Right cardiac atrium (tissue), 5 donors: Measurements from ENCODE around the gene NAA80. TPM values are rescaled to one million over a fixed set of nuclear protein-coding genes. Genes with fewer than 3 reads are reported as not detected.
A peak's percentile ranks its signal among the peaks of the same experiment; 100 is the strongest.

ENCODE experiments used
- ATAC-seq, 2 donors: fragments of 200-7000 bp; cut with Tn5 transposase; one replicate each; pipeline versions ENCODE4 v1.8.0 to v1.9.1; 2020; ENCODE audit warnings: moderate library complexity in 2 of 2, mild to moderate bottlenecking in 1 of 2
- DNase-seq, 3 donors: peaks; one replicate each; pipeline ENCODE4 v3.0.0-alpha.2; 2020
- H3K27ac ChIP-seq: one replicate; pipeline ENCODE4 v1.5.1; 2013; ENCODE audit warnings: mild to moderate bottlenecking, low read length, control low read depth, moderate library complexity
- H3K27me3 ChIP-seq: one replicate; pipeline ENCODE4 v1.6.1; 2013; ENCODE audit not compliant: control insufficient read depth, insufficient read depth
- H3K4me1 ChIP-seq: one replicate; pipeline ENCODE4 v1.6.1; 2013; ENCODE audit warnings: low read length; ENCODE audit not compliant: control insufficient read depth, insufficient read depth
- H3K4me3 ChIP-seq: one replicate; pipeline ENCODE4 v1.5.1; 2013; ENCODE audit warnings: low read length, control low read depth
- H3K9me3 ChIP-seq: one replicate; pipeline ENCODE4 v1.6.1; 2013; ENCODE audit warnings: low read length; ENCODE audit not compliant: control insufficient read depth
- WGBS: extraction: QIAGEN DNeasy Blood & Tissue Kit; methylation state at CpG from one replicate; pipeline ENCODE4 v1.1.7; 2013; 5-methylcytosine and 5-hydroxymethylcytosine counted together
- intact Hi-C, 4 donors: fragments of 100-400 bp; cut with DNase I; formaldehyde crosslinking; loops; one replicate each; pipeline versions ENCODE4 v1.11.0 to v1.14.0; 2022 to 2023
- polyA plus RNA-seq: library from polyadenylated mRNA; stranded (reverse); fragments of 200-250 nt; gene quantifications from one replicate; pipeline ENCODE4 v1.2.3, GENCODE V29; 2013
- total RNA-seq, 4 donors: library from RNA; stranded (reverse); fragmentation: NEBNext Ultra II Directional; extraction: Animal tissue kit (Norgen Biotek cat#: 25700); gene quantifications; one replicate each; pipeline ENCODE4 v1.2.1, GENCODE V29; 2021
- donor health status: healthy with polysubstance abuse.
- donor health status: DM: no; HTN: yes; CAD: no.
- donor health status: DM: no; HTN: no; CAD: no.
- donor health status: DM: no; HTN: yes; CAD: no; lungs with severe emphysema.
- donor health status: DM: yes; HTN: yes; CAD: no.

Gene NAA80
- total and polyA plus RNA-seq, 5 donors: 8.1 to 11.5 (median 9.0) TPM

DNA sequence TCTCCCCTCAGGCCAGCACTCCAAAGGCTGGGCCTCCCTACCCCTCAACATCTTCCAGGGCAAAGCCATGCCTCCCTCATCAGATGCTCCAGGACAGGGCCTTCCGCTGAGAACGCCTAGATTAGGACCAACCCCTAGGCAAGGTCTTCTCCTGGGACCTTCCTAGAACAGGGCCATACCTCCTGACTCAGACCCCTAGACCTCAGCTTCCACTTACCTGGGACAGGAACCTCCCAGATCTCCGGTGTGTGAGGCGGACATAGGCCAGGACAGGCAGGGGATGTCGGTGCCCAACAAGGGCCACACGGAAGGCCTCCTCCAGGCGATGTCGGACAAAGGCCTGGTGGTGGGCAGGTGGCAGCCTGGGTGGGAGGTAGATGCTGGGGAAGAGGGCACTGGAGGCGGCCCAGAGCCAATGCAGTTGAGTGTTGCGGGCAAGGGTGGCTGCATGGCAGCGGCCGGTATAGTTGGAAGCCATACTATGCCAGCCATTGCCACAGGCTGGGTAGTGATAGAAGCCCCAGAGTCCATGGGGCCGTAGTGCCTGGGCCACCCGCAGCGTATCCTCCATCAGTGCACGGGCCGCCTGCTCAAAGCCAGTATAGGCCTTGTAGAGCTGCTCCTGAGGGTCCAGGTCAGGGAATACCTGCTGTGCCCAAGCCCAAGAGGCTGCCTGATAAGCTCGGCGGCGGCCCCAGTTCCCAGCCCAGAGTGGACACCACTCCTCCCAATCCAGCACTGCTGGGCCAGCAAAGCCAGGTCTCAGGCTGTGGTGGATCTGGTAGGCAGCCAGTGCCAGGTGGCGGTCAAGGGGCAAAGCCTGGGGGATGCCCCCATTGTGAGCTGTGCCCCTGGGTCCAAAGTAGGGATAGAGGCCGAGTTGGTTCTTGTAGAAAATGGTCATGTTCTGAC is 4.5 kb downstream of the NAA80 start:
- intact Hi-C loops: no loop called here

DNA sequence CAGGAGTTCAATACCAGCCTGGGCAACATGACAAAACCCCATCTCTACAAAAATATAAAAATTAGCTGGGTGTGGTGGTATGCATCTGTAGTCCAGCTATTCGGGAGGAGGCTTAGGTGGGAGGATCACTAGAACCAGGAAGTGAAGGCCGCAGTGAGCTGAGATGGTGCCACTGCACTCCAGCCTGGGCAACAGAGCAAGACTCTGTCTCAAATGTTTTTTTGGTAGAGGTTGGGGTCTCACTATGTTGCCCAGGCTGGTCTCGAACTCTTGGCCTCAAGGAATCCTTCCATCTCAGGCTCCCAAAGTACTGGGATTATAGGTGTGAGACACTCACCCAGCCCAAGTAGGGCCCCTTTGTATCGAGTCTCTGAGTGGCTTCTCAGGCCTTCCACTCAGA is 5.1 kb downstream of the NAA80 start:
- 84% methylated on average over 4 of the region's 4 CpGs for WGBS
- ATAC-seq: no peak
- intact Hi-C loops: no loop called here
- H3K9me3 ChIP-seq: no peaks in the 10 kb centered on the region
- no peak overlapping the region for H3K4me3 ChIP-seq
- H3K27ac ChIP-seq: no peak overlapping the region
- peaks cover 10% of the 10 kb centered on the region for H3K4me1 ChIP-seq
- H3K27me3 ChIP-seq: no peaks in the 10 kb centered on the region
- DNase-seq: no peak

More for the DNA sequence above, 4.5 kb downstream of the NAA80 start:
- H3K27me3 ChIP-seq: no peaks in the 10 kb centered on the region
- no peak for ATAC-seq
- no peak overlapping the region for H3K4me3 ChIP-seq
- WGBS: 90% methylated on average over 22 of the region's 22 CpGs
- DNase-seq: peak in 1 of 3 donors; percentile 64
- no peaks in the 10 kb centered on the region for H3K9me3 ChIP-seq
- H3K4me1 ChIP-seq: peaks cover 10% of the 10 kb centered on the region
- no peak overlapping the region for H3K27ac ChIP-seq

DNA sequence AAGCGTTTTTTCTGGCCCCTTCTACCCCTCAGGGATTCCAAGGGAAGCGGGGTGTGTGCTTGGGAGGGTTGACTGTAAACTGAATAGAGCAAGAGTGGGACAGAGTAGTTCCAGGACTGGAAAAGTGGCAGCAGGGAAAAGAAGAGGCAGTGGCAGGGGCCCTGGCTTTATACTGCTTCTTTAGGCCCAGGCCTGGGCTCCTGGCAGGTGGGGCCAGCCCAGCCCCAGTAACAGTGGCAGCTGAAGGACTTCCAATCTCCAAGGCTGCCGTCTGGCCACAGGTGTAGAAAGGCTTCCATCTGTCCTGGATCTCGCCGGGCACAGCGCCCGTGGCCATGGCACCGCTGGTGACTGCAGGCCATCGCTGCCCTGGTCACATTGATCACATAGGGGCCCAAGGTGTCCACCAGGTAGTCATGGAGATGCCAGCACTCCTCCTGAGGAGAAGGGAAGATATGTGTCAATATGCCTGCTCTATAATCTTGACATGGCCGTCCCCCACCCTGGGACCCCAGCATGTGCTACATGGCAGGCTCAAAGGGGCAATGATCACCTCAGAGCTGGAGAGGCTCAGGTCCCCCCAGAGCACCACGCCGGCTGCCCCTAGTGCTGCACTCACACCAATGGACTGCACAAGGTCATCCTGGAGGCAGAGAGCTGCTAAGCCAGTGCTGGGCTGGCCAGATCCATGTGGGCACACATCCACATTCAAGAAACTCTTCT is 6.0 kb downstream of the NAA80 start:
- Histone ChIP-seq H3K4me3 (no peak overlapping the region), H3K27ac (peak overlapping the region; percentile 80), H3K27me3 (no peaks in the 10 kb centered on the region), H3K4me1 (peaks cover 7% of the 10 kb centered on the region), H3K9me3 (no peaks in the 10 kb centered on the region)
- DNase-seq (peak in 1 of 3 donors; percentile 69), ATAC-seq (no peak)
- WGBS: 76% methylated on average over 12 of the region's 12 CpGs
- intact Hi-C loops: no loop called here

DNA sequence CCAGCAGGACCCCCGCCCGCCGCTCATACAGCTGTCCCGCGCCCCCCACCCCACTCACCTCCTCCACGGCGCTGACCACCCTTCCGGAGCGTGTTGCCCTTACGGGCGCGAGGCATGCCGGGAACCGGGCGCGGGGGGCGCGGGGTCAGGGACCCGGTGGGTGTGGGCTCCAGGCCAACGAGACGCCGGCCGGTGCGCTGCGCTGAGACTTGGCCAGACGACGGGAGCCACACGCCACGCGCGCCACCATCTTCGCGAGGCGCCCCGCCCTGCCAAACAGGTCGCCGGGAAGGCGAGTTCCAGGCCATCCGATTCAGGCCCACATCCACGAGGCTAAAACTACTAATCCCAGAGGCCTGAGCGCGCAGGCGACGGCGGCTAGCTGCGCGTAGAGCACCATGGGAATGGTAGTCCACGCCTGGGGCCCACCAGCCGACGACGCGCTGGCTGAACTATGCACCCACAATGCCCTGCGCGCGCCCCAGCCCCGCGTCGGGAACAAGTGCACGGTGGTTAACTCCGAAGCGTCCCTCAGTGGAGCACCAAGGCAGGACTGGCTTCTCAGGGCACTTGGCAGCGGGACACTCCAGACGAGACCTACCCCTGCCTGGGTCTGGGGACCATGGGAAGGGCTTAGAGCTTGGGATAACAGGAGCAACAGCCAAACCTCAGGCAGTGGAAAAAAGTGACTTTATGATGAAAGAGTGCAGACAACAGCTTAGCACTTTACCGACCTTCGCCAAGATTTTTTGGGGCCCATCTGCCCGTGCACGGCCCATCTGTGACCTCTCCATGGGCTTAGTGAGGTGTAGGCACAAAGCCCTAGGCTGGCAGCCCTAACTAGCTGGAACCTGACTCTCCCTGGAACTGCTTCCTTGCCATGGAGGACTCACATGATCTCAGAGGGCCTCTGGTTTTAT is 6.8 kb downstream of the NAA80 start, which contains the start of gene IFRD2:
Gene IFRD2 (minus strand): TSS at position 271 of the 920 bp plus-strand sequence. CDS start 155 bp downstream, at position 116.
- H3K27me3 ChIP-seq: no peaks in the 10 kb centered on the region
- peak within 1 kb of the TSS; percentile 79 for H3K4me3 ChIP-seq
- ATAC-seq (peak; percentile 93 to 95), DNase-seq (peak; percentile 98 to 99 (median 99))
- intact Hi-C loops: no loop called here
- peaks cover 5% of the 10 kb centered on the region for H3K4me1 ChIP-seq
- H3K9me3 ChIP-seq: no peaks in the 10 kb centered on the region
- H3K27ac ChIP-seq: peak within 1 kb of the TSS; percentile 80
- under 1% methylated on average over 67 of the region's 67 CpGs for WGBS

DNA sequence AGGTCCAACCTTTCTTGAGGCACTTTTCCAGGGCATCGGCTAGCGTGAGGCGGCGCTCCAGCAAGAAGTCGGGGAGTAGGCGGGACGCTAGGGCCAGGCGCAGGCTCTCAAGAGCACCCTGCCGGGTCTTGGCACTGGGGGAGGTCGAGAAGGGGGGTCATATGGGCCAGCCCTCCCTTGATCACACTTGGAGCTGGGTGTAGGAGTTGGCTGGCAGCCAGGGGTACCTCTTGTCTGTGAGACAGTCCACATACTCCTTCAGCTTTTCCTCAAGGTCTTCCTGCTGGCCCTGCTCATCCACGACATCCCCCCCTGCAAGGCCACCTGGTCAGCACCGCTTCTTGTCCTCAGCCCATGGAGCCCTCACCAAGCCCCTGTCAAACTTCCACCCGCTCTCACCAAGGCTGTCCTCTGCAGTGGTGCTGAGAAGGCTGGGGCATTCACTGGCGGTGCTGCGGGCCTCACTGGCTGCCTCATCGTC is 9.0 kb downstream of the NAA80 start:
- Histone ChIP-seq H3K27me3 (no peaks in the 10 kb centered on the region), H3K4me3 (no peak overlapping the region), H3K9me3 (no peaks in the 10 kb centered on the region), H3K27ac (no peak overlapping the region), H3K4me1 (peaks cover 5% of the 10 kb centered on the region)
- ATAC-seq (no peak), DNase-seq (peak; percentile 33 to 74 (median 71))
- intact Hi-C loops: no loop called here
- 87% methylated on average over 16 of the region's 16 CpGs for WGBS

DNA sequence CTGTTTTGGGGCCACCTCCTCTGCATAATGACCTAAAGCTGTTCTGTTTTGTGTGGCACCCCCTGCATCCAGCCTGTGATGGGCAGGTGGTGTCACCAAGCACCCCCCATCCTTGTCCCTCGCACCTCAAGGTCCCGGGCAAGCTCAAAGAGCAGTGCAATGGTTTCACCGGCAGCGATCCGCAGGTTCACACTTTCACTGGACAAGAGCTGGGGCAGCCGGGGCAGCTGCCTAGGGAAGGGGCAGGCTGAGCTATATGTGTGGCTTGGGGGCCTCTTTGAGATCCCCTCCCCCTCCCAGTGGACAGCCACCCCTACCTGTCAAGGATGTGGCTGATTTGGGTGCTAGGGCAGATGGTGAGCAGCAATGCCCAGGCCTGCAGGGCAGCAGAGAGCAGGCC is 10.1 kb downstream of the NAA80 start:
- peaks cover 5% of the 10 kb centered on the region for H3K4me1 ChIP-seq
- WGBS: 92% methylated on average over 6 of the region's 6 CpGs
- H3K4me3 ChIP-seq: no peak overlapping the region
- intact Hi-C loops: no loop called here
- H3K27ac ChIP-seq: no peak overlapping the region
- no peaks in the 10 kb centered on the region for H3K9me3 ChIP-seq
- ATAC-seq (no peak), DNase-seq (no peak)
- H3K27me3 ChIP-seq: no peaks in the 10 kb centered on the region

DNA sequence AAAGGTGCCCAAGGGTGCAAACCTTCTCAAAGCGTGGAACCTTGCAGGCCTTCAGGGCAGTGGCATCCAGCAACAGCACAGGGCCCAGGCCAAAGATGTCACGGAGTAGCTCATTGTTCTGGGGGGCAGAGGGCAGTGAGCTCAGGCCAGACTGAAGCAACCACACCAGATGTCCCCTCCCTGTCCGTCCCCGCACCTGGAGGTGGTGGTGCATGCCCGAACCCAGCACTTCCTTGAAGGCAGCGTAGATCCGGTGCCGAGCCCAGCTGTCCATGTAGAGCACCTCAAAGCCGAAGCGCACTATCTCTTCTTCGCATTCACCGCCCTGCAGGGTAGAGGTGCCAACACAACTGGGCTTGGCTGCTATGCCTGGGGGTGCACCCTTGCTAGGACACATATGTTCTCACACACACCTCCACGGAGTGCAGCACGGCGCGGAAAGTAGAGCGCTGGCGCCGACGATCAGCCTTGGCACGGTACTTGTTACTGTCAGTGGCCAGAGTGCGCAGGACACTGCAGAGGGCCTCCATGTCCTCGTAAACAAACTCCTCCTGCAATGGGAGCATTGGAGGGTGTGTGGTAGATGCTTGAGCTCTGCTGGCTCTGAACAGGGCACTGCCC is 10.7 kb downstream of the NAA80 start:
- Histone ChIP-seq H3K4me1 (peaks cover 5% of the 10 kb centered on the region), H3K9me3 (no peaks in the 10 kb centered on the region), H3K27ac (no peak overlapping the region), H3K27me3 (no peaks in the 10 kb centered on the region), H3K4me3 (no peak overlapping the region)
- DNase-seq (peak in 1 of 3 donors; percentile 34), ATAC-seq (no peak)
- WGBS: 93% methylated on average over 23 of the region's 23 CpGs
- intact Hi-C loops: no loop called here

DNA sequence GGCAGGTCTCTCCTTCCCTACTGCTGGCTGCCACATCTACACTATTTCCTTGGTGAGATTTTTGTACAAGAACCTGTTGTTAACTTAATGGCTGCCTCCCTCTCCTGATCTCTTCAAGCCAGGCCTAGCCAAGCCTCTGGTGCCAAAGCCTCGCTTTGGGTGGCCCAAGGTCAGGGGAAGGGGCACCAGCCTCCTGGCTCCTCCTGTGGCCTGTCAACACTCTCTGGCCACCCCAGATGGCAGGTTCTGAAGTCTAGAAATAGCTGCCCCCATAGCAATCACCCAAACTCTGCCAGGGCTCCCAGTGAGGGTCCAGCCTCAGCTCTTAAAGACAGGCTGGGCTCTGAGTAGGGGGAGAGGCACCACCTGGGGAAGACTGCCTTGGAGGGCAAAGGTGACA is 11.9 kb downstream of the NAA80 start:
- intact Hi-C loops: no loop called here
- Histone ChIP-seq H3K27me3 (no peaks in the 10 kb centered on the region), H3K4me3 (no peak overlapping the region), H3K9me3 (no peaks in the 10 kb centered on the region), H3K4me1 (peaks cover 3% of the 10 kb centered on the region), H3K27ac (peak overlapping the region; percentile 48)
- DNase-seq (peak in 2 of 3 donors; percentile 69 to 81), ATAC-seq (peak in 1 of 2 donors; percentile 17)
- 64% methylated on average over 1 of the region's 1 CpG for WGBS

DNA sequence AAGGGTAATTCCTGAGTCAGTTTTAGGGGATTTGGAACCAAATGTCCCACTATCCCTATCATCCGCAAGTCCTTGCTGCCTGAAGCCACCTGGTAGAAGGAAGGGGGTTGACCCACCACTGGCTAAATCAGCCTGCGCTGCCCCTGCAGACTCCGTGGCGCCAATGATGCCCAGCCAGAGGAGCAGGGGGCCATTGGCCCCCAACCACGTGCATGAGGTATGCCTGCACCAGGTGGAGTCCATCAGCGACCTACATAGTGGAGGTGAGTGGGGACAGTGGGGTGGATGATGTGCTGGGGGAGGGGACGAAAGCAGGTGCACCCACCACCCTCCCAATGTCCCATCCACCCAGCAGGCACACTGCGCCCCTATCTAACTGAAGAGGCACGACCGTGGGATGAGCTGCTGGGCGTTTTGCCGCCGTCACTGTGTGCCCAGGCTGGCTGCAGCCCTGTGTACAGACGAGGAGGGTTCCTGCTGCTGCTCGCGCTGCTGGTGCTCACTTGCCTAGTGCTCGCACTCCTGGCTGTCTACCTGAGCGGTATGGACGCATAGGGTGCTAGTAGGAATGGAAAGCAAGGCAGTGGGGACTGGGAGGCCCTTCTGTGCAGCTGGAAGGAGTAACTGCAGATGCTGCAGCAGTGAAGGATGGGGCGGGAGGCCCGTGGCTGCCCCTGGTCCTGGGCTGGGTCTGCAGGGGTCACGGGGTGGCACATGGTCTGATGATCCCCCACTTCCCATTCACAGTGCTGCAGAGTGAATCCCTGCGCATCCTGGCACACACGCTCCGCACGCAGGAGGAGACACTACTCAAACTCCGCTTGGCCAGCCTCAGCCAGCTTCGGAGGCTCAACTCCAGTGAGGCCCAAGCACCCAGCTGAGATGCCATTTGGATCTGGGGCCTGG is 12.6 kb downstream of the NAA80 start:
- no peaks in the 10 kb centered on the region for H3K9me3 ChIP-seq
- intact Hi-C loops: no loop called here
- WGBS: 87% methylated on average over 28 of the region's 28 CpGs
- peaks cover 3% of the 10 kb centered on the region for H3K4me1 ChIP-seq
- H3K27ac ChIP-seq: peak overlapping the region; percentile 48
- no peak overlapping the region for H3K4me3 ChIP-seq
- H3K27me3 ChIP-seq: no peaks in the 10 kb centered on the region
- no peak for ATAC-seq
- DNase-seq: peak in 1 of 3 donors; percentile 44
